Smooth muscle cell (in vitro differentiated cells): ENCODE results near the gene BARHL1. TPM values are rescaled to one million over a fixed set of nuclear protein-coding genes. Genes with fewer than 3 reads are reported as not detected.

Experiments
- DNase-seq: peaks from one replicate; lab custom pipeline; 2025; ENCODE audit not compliant: unreplicated experiment; lab: John Stamatoyannopoulos, UW
- H2AFZ ChIP-seq: fragments of 200-600 bp; sonication (generic); 2 replicates; pipeline ENCODE4 v1.6.0; 2016; ENCODE audit warnings: antibody characterized with exemption, low read depth, mild to moderate bottlenecking
- H3F3A ChIP-seq: fragments of 200-600 bp; sonication (generic); 2 replicates; pipeline ENCODE4 v1.6.0; 2017; ENCODE audit warnings: antibody characterized with exemption, low read depth
- H3K27ac ChIP-seq: fragments of 200-600 bp; sonication (generic); 2 replicates; pipeline ENCODE4 v1.5.1; 2016; ENCODE audit warnings: low read depth, mild to moderate bottlenecking
- H3K27me3 ChIP-seq: fragments of 200-600 bp; sonication (generic); 2 replicates; pipeline ENCODE4 v1.6.1; 2016; ENCODE audit warnings: low read depth, mild to moderate bottlenecking
- H3K36me3 ChIP-seq: fragments of 200-600 bp; sonication (generic); 2 replicates; pipeline ENCODE4 v1.5.1; 2016; ENCODE audit warnings: low read depth
- H3K4me1 ChIP-seq: fragments of 200-600 bp; sonication (generic); 2 replicates; pipeline ENCODE4 v1.5.1; 2016; ENCODE audit warnings: low read depth
- H3K4me2 ChIP-seq: fragments of 200-600 bp; sonication (generic); 2 replicates; pipeline ENCODE4 v1.6.0; 2016; ENCODE audit warnings: mild to moderate bottlenecking
- H3K4me3 ChIP-seq: fragments of 200-600 bp; sonication (generic); 2 replicates; pipeline ENCODE4 v1.5.1; 2016; ENCODE audit warnings: mild to moderate bottlenecking
- H3K79me2 ChIP-seq: fragments of 200-600 bp; sonication (generic); 2 replicates; pipeline ENCODE4 v1.6.0; 2016; ENCODE audit warnings: low read depth, mild to moderate bottlenecking
- H3K9ac ChIP-seq: fragments of 200-600 bp; sonication (generic); 2 replicates; pipeline ENCODE4 v1.6.0; 2016; ENCODE audit warnings: low read depth
- H3K9me3 ChIP-seq: fragments of 200-600 bp; sonication (generic); replicated peaks from 2 replicates; pipeline ENCODE4 v1.5.1; 2016; ENCODE audit warnings: low read depth
- H4K20me1 ChIP-seq: fragments of 200-600 bp; sonication (generic); 2 replicates; pipeline ENCODE4 v1.6.0; 2016; ENCODE audit warnings: low read depth
- CTCF ChIP-seq: fragments of 200-600 bp; sonication (generic); IDR thresholded peaks from 2 replicates; pipeline ENCODE4 v1.5.1; 2017; ENCODE audit warnings: borderline replicate concordance, mild to moderate bottlenecking, antibody characterized with exemption; ENCODE audit not compliant: insufficient read depth, poor library complexity, severe bottlenecking
- WGBS: methylation state at CpG from one replicate; pipeline ENCODE4 v1.1.7; 2016; ENCODE audit warnings: low lambda C conversion rate; 5-methylcytosine and 5-hydroxymethylcytosine counted together
- polyA plus RNA-seq: library from polyadenylated mRNA; unstranded; fragments of >200 nt; fragmentation: Nextera tagmentation; extraction: Ambion mirVana; gene quantifications from 2 replicates; pipeline ENCODE4 v1.2.1, GENCODE V29; 2016
- total RNA-seq: library from RNA; depleted of rRNA; stranded (reverse); fragments of >200 nt; gene quantifications from 2 replicates; pipeline ENCODE4 v1.2.3, GENCODE V29; 2014

Gene BARHL1
- total and polyA plus RNA-seq, 2 experiments from 2014 or later, result 0.24 TPM; not detected in 1

GRCh38 chr9:132637801-132638200 is 55.4 kb downstream of the BARHL1 start:
- peaks cover 15% of the 10 kb centered on the region for H3K4me1 ChIP-seq
- 96% methylated on average over 12 of the region's 12 CpGs for WGBS
- no peaks in the 10 kb centered on the region for H3K9me3 ChIP-seq
- DNase-seq, result no peak
- no peak for TF ChIP-seq CTCF
- H3K9ac ChIP-seq, result no peak overlapping the region
- no peaks in the 10 kb centered on the region for H3K79me2 ChIP-seq
- H3K27me3 ChIP-seq, result no peaks in the 10 kb centered on the region
- peak overlapping the region; percentile 59 for H3K27ac ChIP-seq
- H3K4me2 ChIP-seq, result peak overlapping the region; percentile 5
- no peaks in the 10 kb centered on the region for H4K20me1 ChIP-seq
- H2AFZ ChIP-seq, result no peak overlapping the region
- H3K4me3 ChIP-seq, result no peak overlapping the region
- peaks cover 19% of the 10 kb centered on the region for H3F3A ChIP-seq
- peaks cover 5% of the 10 kb centered on the region for H3K36me3 ChIP-seq

- Histone ChIP-seq H3K4me3 (no peak overlapping the region), H3K79me2 (no peaks in the 10 kb centered on the region), H2AFZ (no peak overlapping the region), H4K20me1 (no peaks in the 10 kb centered on the region), H3K27ac (peak overlapping the region; percentile 33), H3K9me3 (no peaks in the 10 kb centered on the region), H3K9ac (no peak overlapping the region), H3K4me1 (peaks cover 15% of the 10 kb centered on the region), H3F3A (peaks cover 20% of the 10 kb centered on the region), H3K36me3 (peaks cover 5% of the 10 kb centered on the region), H3K27me3 (no peaks in the 10 kb centered on the region), H3K4me2 (peak overlapping the region; percentile 64)
- DNase-seq, result no peak
- TF ChIP-seq CTCF, result no peak
- 46% methylated on average over 5 of the region's 5 CpGs for WGBS
Measured at GRCh38 chr9:132638240-132638639, 55.8 kb downstream of the BARHL1 start.

- Histone ChIP-seq H3K4me1 (peaks cover 15% of the 10 kb centered on the region), H3K9ac (no peak overlapping the region), H3K9me3 (no peaks in the 10 kb centered on the region), H3K4me2 (no peak overlapping the region), H3K79me2 (no peaks in the 10 kb centered on the region), H3K36me3 (peaks cover 5% of the 10 kb centered on the region), H3F3A (peaks cover 22% of the 10 kb centered on the region), H3K27ac (no peak overlapping the region), H2AFZ (no peak overlapping the region), H3K27me3 (no peaks in the 10 kb centered on the region), H4K20me1 (no peaks in the 10 kb centered on the region), H3K4me3 (no peak overlapping the region)
- WGBS, result 95% methylated on average over 5 of the region's 5 CpGs
- no peak for DNase-seq
- no peak for TF ChIP-seq CTCF
Measured at GRCh38 chr9:132639322-132639721, 56.9 kb downstream of the BARHL1 start.

Other genes with a start within 250 kb of the BARHL1 start
- gene SETX, start 227.6 kb upstream of the BARHL1 start, total RNA-seq, result 50.9 and 66.0 TPM in 2 replicates
- gene SETX, start 227.6 kb upstream of the BARHL1 start, polyA plus RNA-seq, result 11.4 and 13.5 TPM in 2 replicates
- 8.9 and 16.4 TPM in 2 replicates for gene TTF1, start 175.8 kb upstream of the BARHL1 start, total RNA-seq
- gene TTF1, start 175.8 kb upstream of the BARHL1 start, polyA plus RNA-seq, result 5.5 and 7.8 TPM in 2 replicates
- not detected in 2 replicates for gene CFAP77, start 172.4 kb upstream of the BARHL1 start, total RNA-seq
- 0.31 TPM in 1 of 2 replicates, not detected in the other for gene CFAP77, start 172.4 kb upstream of the BARHL1 start, polyA plus RNA-seq
- 11.0 and 11.9 TPM in 2 replicates for gene DDX31, start 87.4 kb downstream of the BARHL1 start, total RNA-seq
- 5.9 and 6.6 TPM in 2 replicates for gene DDX31, start 87.4 kb downstream of the BARHL1 start, polyA plus RNA-seq
- gene GTF3C4, start 87.9 kb downstream of the BARHL1 start, total RNA-seq, result 16.7 and 19.7 TPM in 2 replicates
- 5.6 and 8.3 TPM in 2 replicates for gene GTF3C4, start 87.9 kb downstream of the BARHL1 start, polyA plus RNA-seq